Calu3 (cell line): Measurements from ENCODE around the gene EGFL7. TPM values are rescaled to one million over a fixed set of nuclear protein-coding genes. Genes with fewer than 3 reads are reported as not detected.

Source experiments
- BruUV-seq: library from RNA; stranded (reverse); fragments of 400-500 nt; replicated peaks from 2 replicates; lab custom pipeline; 2021; lab: Mats Ljungman, UMichigan
- CTCF ChIA-PET: fragments of 300-600 bp; sonication (Branson Sonifier 250); formaldehyde crosslinking; loops from one replicate; lab custom pipeline; 2022; ENCODE audit warnings: antibody characterized with exemption; lab: Charles Lee
- DNase-seq: peaks from one replicate; pipeline ENCODE4 v3.0.0; 2022
- H3K27ac Mint-ChIP-seq: one replicate; pipeline ENCODE4 v1.8.0; 2022; ENCODE audit warnings: mixed read lengths; ENCODE audit not compliant: unreplicated experiment
- H3K27me3 Mint-ChIP-seq: one replicate; pipeline ENCODE4 v1.8.0; 2022; ENCODE audit warnings: mixed read lengths; ENCODE audit not compliant: unreplicated experiment
- H3K36me3 Mint-ChIP-seq: one replicate; pipeline ENCODE4 v1.8.0; 2022; ENCODE audit warnings: mild to moderate bottlenecking, moderate library complexity, mixed read lengths; ENCODE audit not compliant: insufficient read depth, unreplicated experiment
- H3K4me1 Mint-ChIP-seq: one replicate; pipeline ENCODE4 v1.8.0; 2022; ENCODE audit warnings: mild to moderate bottlenecking, low read depth, mixed read lengths; ENCODE audit not compliant: unreplicated experiment
- H3K4me3 Mint-ChIP-seq: one replicate; pipeline ENCODE4 v1.8.0; 2022; ENCODE audit warnings: mild to moderate bottlenecking, low read depth, moderate library complexity, mixed read lengths; ENCODE audit not compliant: unreplicated experiment
- H3K9me3 Mint-ChIP-seq: one replicate; pipeline ENCODE4 v1.8.0; 2022; ENCODE audit warnings: low read depth, mixed read lengths; ENCODE audit not compliant: unreplicated experiment
- intact Hi-C: fragments of 100-400 bp; cut with micrococcal nuclease; formaldehyde crosslinking; loops from one replicate; pipeline ENCODE4 v1.10.0; 2022; ENCODE audit not compliant: unreplicated experiment
- total RNA-seq: library from RNA; stranded (reverse); gene quantifications from 2 replicates; pipeline ENCODE4 v1.2.3, GENCODE V29; 2022
- TF ChIP-seq, protein P1 (sequence below): fragments of 200-600 bp; IDR thresholded peaks from one replicate; pipeline ENCODE4 v1.8.0; 2022; ENCODE audit warnings: antibody characterized with exemption; ENCODE audit not compliant: unreplicated experiment

The EGFL7 gene
- total RNA-seq, 1 experiment from 2014 or later = 1.3 TPM

DNA sequence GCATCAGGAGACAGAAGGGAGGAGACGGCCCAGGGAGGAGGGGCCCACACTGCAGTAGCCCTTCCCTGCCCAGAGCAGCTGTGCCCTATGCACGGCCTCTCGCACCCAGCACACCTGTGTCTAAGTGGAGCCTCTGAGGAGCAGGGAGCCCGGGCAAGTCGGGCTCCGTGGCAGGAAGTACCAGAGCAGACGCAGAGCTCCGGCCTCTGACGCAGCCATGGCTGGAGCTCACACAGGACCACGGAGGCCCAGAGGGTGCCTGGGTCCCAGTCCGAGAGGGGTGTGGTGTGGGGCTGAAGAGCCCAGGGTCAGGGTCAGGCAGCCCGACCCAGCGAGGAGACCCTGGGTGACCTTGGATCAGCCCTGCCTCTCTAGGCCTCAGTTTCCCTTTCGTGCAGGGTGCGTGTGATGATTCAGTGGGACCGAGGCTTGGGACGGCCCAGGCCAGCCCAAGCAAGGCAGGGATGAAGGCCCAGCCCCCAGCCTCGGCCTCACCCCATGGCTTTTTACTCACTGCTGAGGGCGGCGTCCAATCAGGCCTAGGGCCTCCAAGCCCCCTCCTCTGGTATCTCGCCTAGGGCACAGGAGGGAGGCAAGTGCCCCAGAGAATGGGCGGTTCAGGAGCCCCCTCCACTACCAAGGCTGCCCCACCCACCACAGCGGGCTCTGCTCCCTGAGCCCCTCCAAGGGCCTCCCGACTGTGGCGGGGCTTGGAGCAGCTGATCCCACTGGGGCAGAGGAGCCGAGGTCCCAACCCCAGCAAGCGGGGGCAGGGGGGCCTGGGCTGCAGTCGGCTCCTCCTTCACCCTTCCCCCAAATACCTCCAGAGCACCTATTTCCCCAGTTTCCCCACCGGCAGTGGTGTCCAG, 28.8 kb downstream of the EGFL7 start:
- H3K27ac Mint-ChIP-seq = no peak overlapping the region
- H3K4me3 Mint-ChIP-seq = no peak overlapping the region
- CTCF ChIA-PET = no interaction called here
- H3K4me1 Mint-ChIP-seq = peaks cover 25% of the 10 kb centered on the region
- DNase-seq = no peak
- H3K9me3 Mint-ChIP-seq = no peaks in the 10 kb centered on the region
- H3K27me3 Mint-ChIP-seq = no peaks in the 10 kb centered on the region
- BruUV-seq = no TSS peak
- intact Hi-C loops = no loop called here
- TF ChIP-seq, protein P1, sequence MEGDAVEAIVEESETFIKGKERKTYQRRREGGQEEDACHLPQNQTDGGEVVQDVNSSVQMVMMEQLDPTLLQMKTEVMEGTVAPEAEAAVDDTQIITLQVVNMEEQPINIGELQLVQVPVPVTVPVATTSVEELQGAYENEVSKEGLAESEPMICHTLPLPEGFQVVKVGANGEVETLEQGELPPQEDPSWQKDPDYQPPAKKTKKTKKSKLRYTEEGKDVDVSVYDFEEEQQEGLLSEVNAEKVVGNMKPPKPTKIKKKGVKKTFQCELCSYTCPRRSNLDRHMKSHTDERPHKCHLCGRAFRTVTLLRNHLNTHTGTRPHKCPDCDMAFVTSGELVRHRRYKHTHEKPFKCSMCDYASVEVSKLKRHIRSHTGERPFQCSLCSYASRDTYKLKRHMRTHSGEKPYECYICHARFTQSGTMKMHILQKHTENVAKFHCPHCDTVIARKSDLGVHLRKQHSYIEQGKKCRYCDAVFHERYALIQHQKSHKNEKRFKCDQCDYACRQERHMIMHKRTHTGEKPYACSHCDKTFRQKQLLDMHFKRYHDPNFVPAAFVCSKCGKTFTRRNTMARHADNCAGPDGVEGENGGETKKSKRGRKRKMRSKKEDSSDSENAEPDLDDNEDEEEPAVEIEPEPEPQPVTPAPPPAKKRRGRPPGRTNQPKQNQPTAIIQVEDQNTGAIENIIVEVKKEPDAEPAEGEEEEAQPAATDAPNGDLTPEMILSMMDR = no peak
- H3K36me3 Mint-ChIP-seq = peaks cover 25% of the 10 kb centered on the region

DNA sequence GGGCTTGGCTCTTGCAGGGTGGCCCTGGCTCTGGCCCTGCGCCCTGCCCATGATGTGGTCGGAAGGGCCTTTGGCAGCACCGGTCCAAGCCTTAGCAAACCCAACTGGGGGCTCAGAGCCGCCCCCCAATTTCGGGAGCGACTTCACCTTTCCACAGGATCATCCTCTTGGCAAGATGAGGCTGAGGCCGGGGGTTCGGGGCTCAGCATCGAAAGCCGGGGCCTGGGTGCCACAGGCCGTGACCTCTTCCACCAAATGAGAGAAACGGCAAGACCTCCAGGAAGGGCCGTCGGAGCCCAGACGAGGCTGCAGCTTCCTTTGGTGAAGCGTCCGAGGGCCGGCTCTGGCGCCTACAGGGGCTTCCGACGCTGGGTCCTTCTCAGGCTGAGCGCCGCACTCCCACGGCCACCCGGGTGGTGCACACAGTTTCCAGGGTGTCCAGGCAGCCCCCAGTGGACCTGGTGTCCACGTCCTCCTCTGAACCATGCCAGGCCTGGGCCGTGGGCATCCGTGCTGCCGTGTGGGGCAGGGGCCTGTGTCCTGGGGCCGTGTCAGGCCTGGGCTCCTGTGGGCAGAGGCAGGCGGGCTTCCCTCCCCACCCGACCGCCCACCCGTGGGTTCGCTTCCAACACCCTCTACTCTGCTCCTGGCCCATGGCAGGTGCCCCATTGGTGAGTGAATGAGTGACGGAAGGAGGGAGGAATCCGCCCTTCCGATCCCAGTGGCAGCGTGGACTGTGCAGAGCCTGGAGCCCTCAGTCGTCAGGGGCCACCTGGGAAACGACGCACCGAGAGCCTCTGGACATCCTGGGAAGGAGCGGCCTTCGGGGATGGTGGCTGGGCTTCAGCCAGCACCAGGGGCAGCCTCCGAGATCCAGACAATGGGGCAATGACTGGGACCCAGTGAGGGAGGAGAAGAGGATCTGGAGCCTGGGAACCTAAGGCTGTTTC, 29.7 kb downstream of the EGFL7 start:
- BruUV-seq = no TSS peak
- Mint-ChIP-seq H3K36me3 (peaks cover 18% of the 10 kb centered on the region), H3K4me3 (no peak overlapping the region), H3K4me1 (peaks cover 30% of the 10 kb centered on the region), H3K27me3 (no peaks in the 10 kb centered on the region), H3K27ac (no peak overlapping the region), H3K9me3 (no peaks in the 10 kb centered on the region)
- TF ChIP-seq, protein P1 = no peak
- intact Hi-C loops = no loop called here
- no peak for DNase-seq
- CTCF ChIA-PET = no interaction called here

DNA sequence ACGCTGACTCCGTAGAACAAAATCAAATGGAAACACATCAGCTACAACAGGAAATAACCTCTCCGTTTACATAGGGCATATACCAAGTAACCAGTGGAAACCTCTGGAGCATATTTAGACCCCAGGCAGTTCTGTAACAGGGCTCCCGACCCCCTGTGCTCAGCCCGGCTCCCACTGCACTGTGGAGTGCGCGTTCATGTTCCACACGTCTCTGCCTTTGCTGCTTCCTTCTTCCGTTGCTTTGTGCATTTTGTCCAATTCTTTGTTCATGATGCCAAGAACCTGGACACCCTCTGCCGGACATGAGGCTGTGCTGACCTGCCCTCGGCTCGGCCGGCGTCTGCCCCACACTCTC, 30.4 kb downstream of the EGFL7 start:
- no peak overlapping the region for H3K4me3 Mint-ChIP-seq

More for the DNA sequence above, 30.4 kb downstream of the EGFL7 start:
- Mint-ChIP-seq H3K27ac (no peak overlapping the region), H3K27me3 (no peaks in the 10 kb centered on the region), H3K4me1 (peaks cover 36% of the 10 kb centered on the region), H3K9me3 (no peaks in the 10 kb centered on the region), H3K36me3 (peaks cover 18% of the 10 kb centered on the region)
- TF ChIP-seq, protein P1 = no peak
- CTCF ChIA-PET = interaction anchor here (0.5 to 1.1 kb wide), 4 partner anchors 22 to 600 kb away, joined by 3 to 9 read pairs (median 3); no protein-coding TSS in a partner anchor
- DNase-seq = no peak
- no TSS peak for BruUV-seq
- intact Hi-C loops = no loop called here
